ENCODE measurements around the gene DSC1.

DSC1 gene

GRCh38 chr18:31206787-31207381 is 44.2 kb upstream of the DSC1 start:
- Histone ChIP-seq H3K27me3 (ENCODE audit: control insufficient read depth in 1 of 2, insufficient read depth in 1 of 2, low read length in 2 of 2) (no peaks in the 10 kb centered on the region), H3K18ac (ENCODE audit: low read depth in 1 of 2, low read length in 2 of 2) (peak overlapping the region in 1 of 2 experiments; percentile 55), H3K14ac (ENCODE audit: low read length in 2 of 2) (no peak overlapping the region), H3K23ac (ENCODE audit: low read length in 2 of 2) (no peak overlapping the region), H3K4ac (ENCODE audit: low read depth in 1 of 2, low read length in 2 of 2) (no peak overlapping the region), H3K79me1 (replicated peaks; ENCODE audit: low read length, poor library complexity, severe bottlenecking) (no peaks in the 10 kb centered on the region), H2BK15ac (ENCODE audit: low read depth, poor library complexity, severe bottlenecking) (no peak overlapping the region), H3K4me2 (ENCODE audit: low read length, poor library complexity, severe bottlenecking) (peak overlapping the region; percentile 35), H3K27ac (ENCODE audit: low read length, poor library complexity, severe bottlenecking) (peak overlapping the region; percentile 13), H3K9me3 (ENCODE audit: control insufficient read depth, low read length) (no peaks in the 10 kb centered on the region), H3K9ac (ENCODE audit: low read length) (no peak overlapping the region), H3K4me1 (ENCODE audit: control insufficient read depth, insufficient read depth, low read depth, low read length) (peaks cover 5% of the 10 kb centered on the region), H3K4me3 (ENCODE audit: insufficient read depth in 1 of 2, low read depth in 1 of 2, low read length in 2 of 2) (no peak overlapping the region), H2AK5ac (ENCODE audit: low read length, severe bottlenecking) (no peak overlapping the region), H4K8ac (ENCODE audit: low read length) (peak overlapping the region; percentile 88), H2BK12ac (ENCODE audit: low read length in 2 of 2) (peak overlapping the region in 1 of 2 experiments; percentile 34), H3K36me3 (ENCODE audit: control insufficient read depth in 1 of 2, insufficient read depth in 2 of 2, low read depth in 1 of 2, low read length in 2 of 2) (no peaks in the 10 kb centered on the region), H2AFZ (ENCODE audit: low read depth, low read length) (peak overlapping the region; percentile 56), H2BK120ac (ENCODE audit: low read depth, low read length) (no peak overlapping the region), H4K91ac (ENCODE audit: low read length) (no peak overlapping the region), H2BK5ac (ENCODE audit: low read depth, low read length, poor library complexity, severe bottlenecking) (no peak overlapping the region)
- DNase-seq, result peak; percentile 75
- WGBS, result 19% methylated on average over 11 of the region's 11 CpGs

GRCh38 chr18:31206071-31206470 is 43.4 kb upstream of the DSC1 start:
- Histone ChIP-seq H2AFZ (ENCODE audit: low read depth, low read length) (no peak overlapping the region), H3K79me1 (replicated peaks; ENCODE audit: low read length, poor library complexity, severe bottlenecking) (no peaks in the 10 kb centered on the region), H3K4me3 (ENCODE audit: insufficient read depth in 1 of 2, low read depth in 1 of 2, low read length in 2 of 2) (no peak overlapping the region), H3K36me3 (ENCODE audit: control insufficient read depth in 1 of 2, insufficient read depth in 2 of 2, low read depth in 1 of 2, low read length in 2 of 2) (no peaks in the 10 kb centered on the region), H3K4ac (ENCODE audit: low read depth in 1 of 2, low read length in 2 of 2) (no peak overlapping the region), H2BK15ac (ENCODE audit: low read depth, poor library complexity, severe bottlenecking) (no peak overlapping the region), H3K23ac (ENCODE audit: low read length in 2 of 2) (no peak overlapping the region), H3K18ac (ENCODE audit: low read depth in 1 of 2, low read length in 2 of 2) (no peak overlapping the region), H4K8ac (ENCODE audit: low read length) (no peak overlapping the region), H3K27me3 (ENCODE audit: control insufficient read depth in 1 of 2, insufficient read depth in 1 of 2, low read length in 2 of 2) (no peaks in the 10 kb centered on the region), H4K91ac (ENCODE audit: low read length) (no peak overlapping the region), H3K4me2 (ENCODE audit: low read length, poor library complexity, severe bottlenecking) (no peak overlapping the region), H3K14ac (ENCODE audit: low read length in 2 of 2) (no peak overlapping the region), H3K27ac (ENCODE audit: low read length, poor library complexity, severe bottlenecking) (no peak overlapping the region), H3K4me1 (ENCODE audit: control insufficient read depth, insufficient read depth, low read depth, low read length) (peaks cover 5% of the 10 kb centered on the region), H3K9ac (ENCODE audit: low read length) (no peak overlapping the region), H2BK120ac (ENCODE audit: low read depth, low read length) (no peak overlapping the region), H2BK12ac (ENCODE audit: low read length in 2 of 2) (no peak overlapping the region), H2BK5ac (ENCODE audit: low read depth, low read length, poor library complexity, severe bottlenecking) (no peak overlapping the region), H2AK5ac (ENCODE audit: low read length, severe bottlenecking) (no peak overlapping the region), H3K9me3 (ENCODE audit: control insufficient read depth, low read length) (no peaks in the 10 kb centered on the region)
- 98% methylated on average over 5 of the region's 5 CpGs for WGBS
- no peak for DNase-seq

- peaks cover 5% of the 10 kb centered on the region for H3K4me1 ChIP-seq (ENCODE audit: control insufficient read depth, insufficient read depth, low read depth, low read length)
- H3K18ac ChIP-seq (ENCODE audit: low read depth in 1 of 2, low read length in 2 of 2), result no peak overlapping the region
- H2BK12ac ChIP-seq (ENCODE audit: low read length in 2 of 2), result no peak overlapping the region
- no peaks in the 10 kb centered on the region for H3K36me3 ChIP-seq (ENCODE audit: control insufficient read depth in 1 of 2, insufficient read depth in 2 of 2, low read depth in 1 of 2, low read length in 2 of 2)
- no peak overlapping the region for H2BK120ac ChIP-seq (ENCODE audit: low read depth, low read length)
- H3K27ac ChIP-seq (ENCODE audit: low read length, poor library complexity, severe bottlenecking), result no peak overlapping the region
- H2BK15ac ChIP-seq (ENCODE audit: low read depth, poor library complexity, severe bottlenecking), result no peak overlapping the region
- H3K4me3 ChIP-seq (ENCODE audit: insufficient read depth in 1 of 2, low read depth in 1 of 2, low read length in 2 of 2), result no peak overlapping the region
- H3K14ac ChIP-seq (ENCODE audit: low read length in 2 of 2), result no peak overlapping the region
- no peaks in the 10 kb centered on the region for H3K27me3 ChIP-seq (ENCODE audit: control insufficient read depth in 1 of 2, insufficient read depth in 1 of 2, low read length in 2 of 2)
- H2BK5ac ChIP-seq (ENCODE audit: low read depth, low read length, poor library complexity, severe bottlenecking), result no peak overlapping the region
- no peak overlapping the region for H3K9ac ChIP-seq (ENCODE audit: low read length)
- H3K79me1 ChIP-seq (replicated peaks; ENCODE audit: low read length, poor library complexity, severe bottlenecking), result no peaks in the 10 kb centered on the region
- WGBS, result 94% methylated on average over 2 of the region's 2 CpGs
- no peaks in the 10 kb centered on the region for H3K9me3 ChIP-seq (ENCODE audit: control insufficient read depth, low read length)
- H2AFZ ChIP-seq (ENCODE audit: low read depth, low read length), result no peak overlapping the region
- H3K23ac ChIP-seq (ENCODE audit: low read length in 2 of 2), result no peak overlapping the region
- no peak overlapping the region for H4K8ac ChIP-seq (ENCODE audit: low read length)
- H3K4ac ChIP-seq (ENCODE audit: low read depth in 1 of 2, low read length in 2 of 2), result no peak overlapping the region
- no peak overlapping the region for H4K91ac ChIP-seq (ENCODE audit: low read length)
- no peak overlapping the region for H2AK5ac ChIP-seq (ENCODE audit: low read length, severe bottlenecking)
- no peak overlapping the region for H3K4me2 ChIP-seq (ENCODE audit: low read length, poor library complexity, severe bottlenecking)
- no peak for DNase-seq
Measured at GRCh38 chr18:31205273-31205672, 42.6 kb upstream of the DSC1 start.

- Histone ChIP-seq H4K8ac (ENCODE audit: low read length) (no peak overlapping the region), H3K27me3 (ENCODE audit: control insufficient read depth in 1 of 2, insufficient read depth in 1 of 2, low read length in 2 of 2) (no peaks in the 10 kb centered on the region), H3K9me3 (ENCODE audit: control insufficient read depth, low read length) (no peaks in the 10 kb centered on the region), H2AFZ (ENCODE audit: low read depth, low read length) (no peak overlapping the region), H3K27ac (ENCODE audit: low read length, poor library complexity, severe bottlenecking) (no peak overlapping the region), H3K4me1 (ENCODE audit: control insufficient read depth, insufficient read depth, low read depth, low read length) (peaks cover 5% of the 10 kb centered on the region), H3K9ac (ENCODE audit: low read length) (no peak overlapping the region), H2BK15ac (ENCODE audit: low read depth, poor library complexity, severe bottlenecking) (no peak overlapping the region), H4K91ac (ENCODE audit: low read length) (no peak overlapping the region), H3K79me1 (replicated peaks; ENCODE audit: low read length, poor library complexity, severe bottlenecking) (no peaks in the 10 kb centered on the region), H3K23ac (ENCODE audit: low read length in 2 of 2) (no peak overlapping the region), H3K14ac (ENCODE audit: low read length in 2 of 2) (no peak overlapping the region), H2BK120ac (ENCODE audit: low read depth, low read length) (no peak overlapping the region), H2AK5ac (ENCODE audit: low read length, severe bottlenecking) (no peak overlapping the region), H3K4me3 (ENCODE audit: insufficient read depth in 1 of 2, low read depth in 1 of 2, low read length in 2 of 2) (no peak overlapping the region), H3K4ac (ENCODE audit: low read depth in 1 of 2, low read length in 2 of 2) (no peak overlapping the region), H2BK12ac (ENCODE audit: low read length in 2 of 2) (no peak overlapping the region), H3K4me2 (ENCODE audit: low read length, poor library complexity, severe bottlenecking) (no peak overlapping the region), H3K18ac (ENCODE audit: low read depth in 1 of 2, low read length in 2 of 2) (no peak overlapping the region), H3K36me3 (ENCODE audit: control insufficient read depth in 1 of 2, insufficient read depth in 2 of 2, low read depth in 1 of 2, low read length in 2 of 2) (no peaks in the 10 kb centered on the region), H2BK5ac (ENCODE audit: low read depth, low read length, poor library complexity, severe bottlenecking) (no peak overlapping the region)
- DNase-seq, result no peak
- 72% methylated on average over 4 of the region's 4 CpGs for WGBS
Measured at GRCh38 chr18:31204833-31205232, 42.2 kb upstream of the DSC1 start.

Measured in mesenchymal stem cell (in vitro differentiated cells and primary cell).